Dendritic cell treated with granulocyte-macrophage colony-stimulating factor and Interleukin-4, amounts not matched to agents 40 ng/mL and 50 ng/mL, for 4 days (primary cell): ENCODE data around the gene OR8U1.
"Not testable (repeated sequence)": the region's sequence is repeated elsewhere in the genome, so short reads cannot be mapped to it uniquely, and the experiment has no call there.

Source experiments
- H3K27ac Mint-ChIP-seq: one replicate; pipeline ENCODE4 v1.8.0; 2022; ENCODE audit warnings: mild to moderate bottlenecking, mixed read lengths
- H3K27me3 Mint-ChIP-seq: one replicate; pipeline ENCODE4 v1.8.0; 2022; ENCODE audit warnings: mild to moderate bottlenecking, mixed read lengths
- H3K36me3 Mint-ChIP-seq: one replicate; pipeline ENCODE4 v1.8.0; 2022; ENCODE audit warnings: low read depth, mixed read lengths
- H3K4me1 Mint-ChIP-seq: one replicate; pipeline ENCODE4 v1.8.0; 2022; ENCODE audit warnings: low read depth, mixed read lengths
- H3K4me3 Mint-ChIP-seq: one replicate; pipeline ENCODE4 v1.8.0; 2022; ENCODE audit warnings: mild to moderate bottlenecking, moderate library complexity, mixed read lengths
- H3K9me3 Mint-ChIP-seq: one replicate; pipeline ENCODE4 v1.8.0; 2022; ENCODE audit warnings: mixed read lengths
- intact Hi-C: fragments of 100-400 bp; cut with micrococcal nuclease; formaldehyde crosslinking; loops from one replicate; pipeline ENCODE4 v1.15.0; 2022

The OR8U1 gene

DNA sequence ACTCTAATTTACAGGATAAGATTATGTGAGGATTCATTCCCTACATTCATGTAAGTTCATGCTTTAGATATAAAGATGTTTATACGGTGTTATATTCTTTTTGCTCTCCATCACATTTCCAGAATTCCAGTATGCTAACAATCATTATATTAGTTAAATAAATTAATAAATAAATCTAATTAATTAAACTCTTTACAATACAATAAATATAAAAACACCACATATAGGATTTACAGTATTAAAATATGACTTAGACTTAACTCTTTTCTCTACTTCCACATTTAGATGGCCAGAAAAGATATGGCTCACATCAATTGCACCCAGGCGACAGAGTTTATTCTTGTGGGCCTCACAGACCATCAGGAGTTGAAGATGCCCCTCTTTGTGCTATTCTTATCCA, at the start of gene OR8U1:
Gene OR8U1 (plus strand): TSS at position 301 of the 400 bp plus-strand sequence. CDS start 0 bp downstream, at position 301.
- intact Hi-C loops, result no loop called here
- no peak within 1 kb of the TSS for H3K27ac Mint-ChIP-seq
- H3K4me3 Mint-ChIP-seq, result no peak within 1 kb of the TSS
- H3K4me1 Mint-ChIP-seq, result no peaks in the 10 kb centered on the region
- H3K9me3 Mint-ChIP-seq, result peaks cover 16% of the 10 kb centered on the region
- no peaks in the 10 kb centered on the region for H3K27me3 Mint-ChIP-seq
- no peaks in the 10 kb centered on the region for H3K36me3 Mint-ChIP-seq

DNA sequence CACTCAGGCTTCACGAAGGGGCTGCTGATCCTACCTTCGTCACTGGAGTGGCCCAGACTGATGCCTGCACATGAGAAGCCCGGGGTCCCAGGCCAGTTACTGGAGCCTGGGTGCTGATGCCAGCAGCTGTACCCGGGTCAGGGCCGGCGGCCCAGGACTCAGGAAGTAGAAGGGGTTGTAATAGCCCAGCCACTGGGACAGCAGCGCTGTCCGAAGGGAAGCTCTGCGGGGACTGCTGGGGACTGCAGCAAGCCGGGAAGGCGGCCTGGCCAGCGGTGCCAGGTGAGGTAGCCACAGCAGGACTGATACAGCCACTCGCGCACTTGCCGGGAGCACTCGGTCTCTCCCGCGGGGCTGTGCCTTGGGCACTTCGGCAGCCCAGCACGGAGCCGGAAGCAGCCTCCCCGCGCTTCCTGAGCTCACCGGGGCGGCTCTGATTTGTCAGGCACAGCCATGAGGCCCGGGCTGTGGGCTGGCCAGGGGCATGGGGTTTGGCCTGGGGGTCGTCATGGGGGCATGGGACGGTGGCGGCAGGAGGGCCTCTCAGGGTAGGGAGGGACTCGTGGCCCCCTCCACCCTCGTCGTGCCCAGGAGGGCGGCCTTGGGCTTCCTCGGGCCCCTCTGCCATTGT, 43.4 kb upstream of the OR8U1 start:
- Mint-ChIP-seq H3K4me3 (no peak overlapping the region), H3K27me3 (no peaks in the 10 kb centered on the region), H3K9me3 (peaks cover 24% of the 10 kb centered on the region), H3K36me3 (no peaks in the 10 kb centered on the region), H3K4me1 (no peaks in the 10 kb centered on the region), H3K27ac (no peak overlapping the region)
- intact Hi-C loops, result no loop called here

DNA sequence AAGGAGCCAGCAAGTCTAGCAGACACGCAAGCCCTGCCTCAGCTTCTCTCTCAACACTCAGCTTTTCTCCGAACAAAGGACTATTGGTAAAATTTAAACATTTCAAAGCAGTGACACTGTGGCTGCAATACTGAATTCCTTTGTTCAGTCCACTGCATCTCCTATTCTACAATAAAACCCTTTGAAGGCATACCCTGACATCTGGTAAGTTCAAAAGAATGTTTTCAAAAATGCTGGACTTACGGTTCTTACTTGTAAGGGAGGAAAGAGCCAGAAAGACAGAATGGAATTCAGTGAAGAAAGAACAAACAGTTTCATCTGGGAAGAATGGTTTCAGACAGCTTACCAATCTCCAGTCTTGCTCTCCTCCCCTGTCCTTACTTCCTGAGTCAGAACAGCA, 42.3 kb upstream of the OR8U1 start:
- peaks cover 30% of the 10 kb centered on the region for H3K9me3 Mint-ChIP-seq
- no peak overlapping the region for H3K27ac Mint-ChIP-seq
- intact Hi-C loops, result no loop called here
- H3K4me3 Mint-ChIP-seq, result no peak overlapping the region
- no peaks in the 10 kb centered on the region for H3K4me1 Mint-ChIP-seq
- H3K27me3 Mint-ChIP-seq, result no peaks in the 10 kb centered on the region
- H3K36me3 Mint-ChIP-seq, result no peaks in the 10 kb centered on the region

DNA sequence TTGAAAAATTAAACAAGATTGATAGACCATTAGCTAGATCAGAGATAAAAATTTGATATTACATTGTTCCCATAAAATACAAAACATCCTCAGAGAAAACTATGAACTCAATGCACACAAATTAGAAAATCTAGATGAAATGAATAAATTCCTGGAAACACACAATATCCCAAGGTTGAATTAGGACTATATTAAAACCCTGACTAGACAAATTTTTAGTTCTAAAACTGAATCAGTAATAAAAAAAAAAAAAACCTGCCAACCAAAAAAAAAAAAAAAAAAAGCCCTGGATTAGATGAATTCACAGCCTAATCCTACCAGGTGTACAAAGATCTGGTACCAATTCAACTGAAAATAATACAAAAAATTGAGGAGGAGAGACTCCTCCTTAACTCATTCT, 35.1 kb upstream of the OR8U1 start:
- Mint-ChIP-seq H3K9me3 (peaks cover 57% of the 10 kb centered on the region), H3K27ac (no peak overlapping the region), H3K36me3 (no peaks in the 10 kb centered on the region), H3K27me3 (no peaks in the 10 kb centered on the region), H3K4me3 (no peak overlapping the region), H3K4me1 (no peaks in the 10 kb centered on the region)
- intact Hi-C loops, result no loop called here

DNA sequence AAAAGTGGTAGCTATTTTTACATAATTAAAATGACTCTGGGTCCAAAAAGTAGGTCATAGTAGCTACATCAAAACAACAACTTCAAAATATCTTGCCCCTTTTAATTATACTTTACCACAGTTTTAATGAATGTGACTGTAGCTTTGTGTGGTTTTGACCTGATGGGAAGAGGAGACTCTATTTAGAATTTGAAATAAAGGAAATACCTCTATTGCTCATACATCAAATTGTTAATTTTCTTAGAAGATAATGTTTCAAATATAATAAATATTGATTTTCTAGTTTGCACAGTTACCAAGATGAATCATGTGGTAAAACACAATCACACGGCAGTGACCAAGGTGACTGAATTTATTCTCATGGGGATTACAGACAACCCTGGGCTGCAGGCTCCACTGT, 29.7 kb upstream of the OR8U1 start, which contains the start of gene OR8K1:
Gene OR8K1 (plus strand): TSS at position 301 of the 400 bp plus-strand sequence. CDS start 0 bp downstream, at position 301.
- H3K27ac Mint-ChIP-seq, result no peak within 1 kb of the TSS
- H3K4me1 Mint-ChIP-seq, result no peaks in the 10 kb centered on the region
- H3K27me3 Mint-ChIP-seq, result no peaks in the 10 kb centered on the region
- H3K9me3 Mint-ChIP-seq, result peaks cover 22% of the 10 kb centered on the region
- no peak within 1 kb of the TSS for H3K4me3 Mint-ChIP-seq
- no peaks in the 10 kb centered on the region for H3K36me3 Mint-ChIP-seq
- intact Hi-C loops, result no loop called here

DNA sequence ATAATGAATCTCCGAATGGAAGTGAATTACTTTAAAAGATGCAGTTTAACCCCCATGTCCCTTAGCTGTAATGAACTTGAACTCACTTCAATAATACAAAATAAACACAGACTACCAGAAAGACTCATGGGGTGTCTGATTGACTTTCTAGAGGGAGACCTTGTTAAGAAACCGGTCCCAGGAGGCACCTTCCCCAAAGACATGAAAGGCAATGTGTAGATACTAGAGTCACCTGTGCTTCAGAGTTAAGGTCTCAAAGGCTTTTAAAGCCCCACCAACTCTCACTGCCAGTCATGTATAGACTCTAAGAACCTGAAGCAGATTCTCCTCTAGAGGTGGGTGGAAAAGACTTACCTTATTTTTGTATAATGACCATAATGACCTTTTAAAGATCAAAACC, 21.4 kb upstream of the OR8U1 start, which contains the start of gene OR8J1:
Gene OR8J1 (plus strand): TSS at position 301 of the 400 bp plus-strand sequence. CDS start 5,956 bp downstream, outside the sequence.
- no peaks in the 10 kb centered on the region for H3K36me3 Mint-ChIP-seq
- H3K4me1 Mint-ChIP-seq, result no peaks in the 10 kb centered on the region
- intact Hi-C loops, result no loop called here
- no peaks in the 10 kb centered on the region for H3K9me3 Mint-ChIP-seq
- no peak within 1 kb of the TSS for H3K4me3 Mint-ChIP-seq
- no peak within 1 kb of the TSS for H3K27ac Mint-ChIP-seq
- H3K27me3 Mint-ChIP-seq, result no peaks in the 10 kb centered on the region

DNA sequence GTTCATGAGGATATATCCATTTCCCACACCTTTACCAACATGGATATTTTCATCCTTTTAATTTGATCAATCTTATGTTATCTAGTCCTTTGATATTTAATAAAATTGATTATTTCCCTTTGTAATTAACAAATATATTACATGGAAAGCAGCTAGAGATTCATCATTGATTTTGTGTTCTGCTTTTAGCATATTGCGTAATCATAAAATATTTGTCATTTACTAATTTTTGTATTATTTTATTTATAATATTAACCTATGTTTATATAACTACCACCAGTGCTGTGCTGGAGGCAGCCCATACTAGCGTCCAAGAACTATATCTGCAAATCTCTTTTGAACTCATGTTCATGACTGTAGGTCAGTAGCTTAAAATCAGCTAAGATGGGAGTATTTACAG, 4.7 kb downstream of the OR8U1 start:
- Mint-ChIP-seq H3K4me3 (no peak overlapping the region), H3K4me1 (no peaks in the 10 kb centered on the region), H3K9me3 (peaks cover 10% of the 10 kb centered on the region), H3K27me3 (no peaks in the 10 kb centered on the region), H3K27ac (no peak overlapping the region), H3K36me3 (no peaks in the 10 kb centered on the region)
- intact Hi-C loops, result no loop called here

DNA sequence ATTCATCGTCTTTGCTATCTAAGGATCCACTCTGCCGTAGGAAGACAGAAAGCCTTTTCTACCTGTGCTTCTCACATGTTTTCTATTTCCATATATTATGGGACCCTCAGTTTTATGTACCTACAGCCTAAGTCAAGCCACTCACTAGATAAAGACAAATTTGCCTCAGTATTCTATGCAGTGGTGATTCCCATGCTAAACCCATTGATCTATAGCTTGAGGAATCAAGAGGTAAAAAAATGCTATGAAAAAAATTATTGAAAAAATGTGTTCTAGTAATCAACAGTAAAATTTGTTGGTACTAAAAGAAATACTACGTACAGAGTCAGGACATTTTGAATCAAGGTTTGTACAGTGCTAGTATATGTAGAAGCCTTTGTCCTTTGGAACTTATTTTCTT, 19.0 kb downstream of the OR8U1 start:
- no peaks in the 10 kb centered on the region for H3K36me3 Mint-ChIP-seq
- no peaks in the 10 kb centered on the region for H3K27me3 Mint-ChIP-seq
- intact Hi-C loops, result no loop called here
- H3K27ac Mint-ChIP-seq, result no peak overlapping the region
- no peak overlapping the region for H3K4me3 Mint-ChIP-seq
- no peaks in the 10 kb centered on the region for H3K4me1 Mint-ChIP-seq
- no peaks in the 10 kb centered on the region for H3K9me3 Mint-ChIP-seq

DNA sequence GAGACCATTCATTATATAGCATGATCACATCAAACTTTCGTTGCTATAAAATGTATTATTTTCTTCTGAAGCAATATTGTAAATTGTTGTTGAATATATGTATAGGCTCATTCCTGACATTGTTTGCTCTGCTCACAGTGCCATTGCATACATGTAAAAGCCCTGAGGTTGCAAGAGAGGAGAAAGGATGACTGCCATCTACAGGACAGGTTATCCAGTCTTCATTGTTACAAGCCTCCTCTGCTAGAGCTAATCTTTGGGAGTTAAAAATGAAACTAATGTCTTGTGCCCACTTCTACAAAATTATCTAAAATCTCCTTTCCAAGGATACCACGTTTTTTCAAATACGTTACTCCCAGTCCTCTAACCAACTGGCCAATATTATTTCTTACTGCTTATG, 20.6 kb downstream of the OR8U1 start:
- Mint-ChIP-seq H3K27ac (no peak overlapping the region), H3K4me1 (no peaks in the 10 kb centered on the region), H3K27me3 (no peaks in the 10 kb centered on the region), H3K9me3 (peaks cover 6% of the 10 kb centered on the region), H3K4me3 (no peak overlapping the region), H3K36me3 (no peaks in the 10 kb centered on the region)
- intact Hi-C loops, result no loop called here

DNA sequence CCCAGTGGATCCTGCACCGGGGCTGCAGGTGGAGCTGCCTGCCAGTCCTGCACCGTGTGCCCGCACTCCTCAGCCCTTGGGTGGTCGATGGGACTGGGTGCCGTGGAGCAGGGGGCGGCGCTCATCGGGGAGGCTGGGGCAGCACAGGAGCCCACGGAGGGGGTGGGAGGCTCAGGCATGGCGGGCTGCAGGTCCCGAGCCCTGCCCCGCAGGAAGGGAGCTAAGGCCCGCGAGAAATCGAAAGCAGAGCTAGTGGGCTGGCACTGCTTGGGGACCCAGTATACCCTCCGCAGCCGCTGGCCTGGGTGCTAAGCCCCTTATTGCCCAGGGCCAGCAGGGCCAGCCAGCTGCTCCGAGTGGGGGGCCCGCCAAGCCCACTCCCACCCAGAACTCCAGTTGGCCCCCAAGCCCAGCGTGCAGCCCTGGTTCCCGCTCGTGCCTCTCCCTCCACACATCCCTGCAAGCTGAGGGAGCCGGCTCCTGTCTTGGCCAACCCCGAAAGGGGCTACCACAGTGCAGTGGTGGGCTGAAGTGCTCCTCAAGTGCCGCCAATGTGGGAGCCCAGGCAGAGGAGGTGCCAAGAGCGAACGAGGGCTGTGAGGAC, 26.5 kb downstream of the OR8U1 start:
- H3K27me3 Mint-ChIP-seq, H3K4me3 Mint-ChIP-seq, H3K27ac Mint-ChIP-seq, H3K4me1 Mint-ChIP-seq, H3K36me3 Mint-ChIP-seq, intact Hi-C loops: not testable (repeated sequence)
- peaks cover 39% of the 10 kb centered on the region for H3K9me3 Mint-ChIP-seq

DNA sequence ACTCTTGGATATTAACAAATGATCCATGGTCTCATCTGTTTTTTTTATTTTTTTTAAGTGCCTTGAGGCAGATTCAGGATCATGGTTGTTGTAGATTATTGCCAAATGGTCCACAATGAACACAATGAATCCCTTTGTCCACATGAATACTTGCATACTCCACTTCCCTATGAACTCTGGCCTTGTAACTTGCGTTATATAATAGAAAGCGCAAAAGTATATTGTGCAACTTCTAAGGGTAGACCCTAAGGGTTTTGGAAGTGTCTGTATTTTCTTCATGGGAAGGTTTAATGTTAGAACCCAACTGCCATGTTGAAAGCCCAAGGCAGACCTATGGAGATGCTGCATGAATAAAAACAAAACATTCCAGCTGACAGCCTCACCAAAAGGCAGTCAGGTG, 29.0 kb downstream of the OR8U1 start:
- intact Hi-C loops, result no loop called here
- Mint-ChIP-seq H3K27ac (no peak overlapping the region), H3K27me3 (no peaks in the 10 kb centered on the region), H3K4me3 (no peak overlapping the region), H3K4me1 (no peaks in the 10 kb centered on the region), H3K36me3 (no peaks in the 10 kb centered on the region), H3K9me3 (peaks cover 64% of the 10 kb centered on the region)

DNA sequence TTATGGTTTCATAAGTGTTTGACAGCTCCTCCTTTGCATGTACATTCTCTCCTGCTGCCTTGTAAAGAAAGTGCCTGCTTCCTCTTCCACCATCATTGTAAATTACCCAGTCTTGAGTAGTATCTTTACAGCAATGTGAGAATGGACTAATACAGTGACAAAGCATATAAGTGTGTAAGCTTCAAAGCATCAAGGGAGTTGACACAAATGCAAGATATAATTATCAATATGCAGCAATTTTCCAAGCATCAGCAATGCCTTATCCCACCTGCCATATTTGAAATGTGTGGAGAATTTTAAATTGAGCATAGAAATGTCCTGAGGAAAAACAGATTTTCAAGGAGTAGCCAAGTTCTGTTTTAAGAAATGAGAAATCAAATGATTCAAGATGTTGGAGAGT, 35.4 kb downstream of the OR8U1 start:
- Mint-ChIP-seq H3K4me3 (no peak overlapping the region), H3K9me3 (peaks cover 44% of the 10 kb centered on the region), H3K4me1 (no peaks in the 10 kb centered on the region), H3K36me3 (no peaks in the 10 kb centered on the region), H3K27me3 (no peaks in the 10 kb centered on the region), H3K27ac (no peak overlapping the region)
- intact Hi-C loops, result no loop called here

DNA sequence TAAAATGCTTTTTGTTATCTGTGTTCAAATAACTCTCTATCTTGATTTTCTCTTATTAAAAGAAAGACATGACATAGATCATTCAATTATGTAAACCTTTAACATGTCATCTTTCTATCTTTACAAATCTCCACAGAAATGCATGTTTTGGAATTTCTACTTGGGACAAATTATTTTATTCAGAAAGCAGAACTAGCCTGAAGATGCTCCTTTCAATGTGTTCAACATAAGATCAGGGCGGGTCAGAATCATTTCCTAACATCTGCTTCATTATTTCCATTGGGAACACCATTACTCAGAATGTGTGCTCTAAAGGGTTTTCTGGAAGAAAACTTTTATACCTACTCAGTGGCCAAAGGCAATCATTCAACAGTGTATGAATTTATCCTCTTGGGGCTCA, 37.0 kb downstream of the OR8U1 start, which contains the start of gene OR5AL1:
Gene OR5AL1 (plus strand): TSS at position 301 of the 400 bp plus-strand sequence.
- Mint-ChIP-seq H3K27me3 (no peaks in the 10 kb centered on the region), H3K4me3 (no peak within 1 kb of the TSS), H3K27ac (no peak within 1 kb of the TSS), H3K9me3 (peaks cover 34% of the 10 kb centered on the region), H3K36me3 (no peaks in the 10 kb centered on the region), H3K4me1 (no peaks in the 10 kb centered on the region)
- intact Hi-C loops, result no loop called here
